ENCODE measurements around the gene IL23R. TPM values are rescaled to one million over a fixed set of nuclear protein-coding genes. Genes with fewer than 3 reads are reported as not detected.

IL23R gene
- total RNA-seq, 1 experiment from 2014 or later = not detected

DNA sequence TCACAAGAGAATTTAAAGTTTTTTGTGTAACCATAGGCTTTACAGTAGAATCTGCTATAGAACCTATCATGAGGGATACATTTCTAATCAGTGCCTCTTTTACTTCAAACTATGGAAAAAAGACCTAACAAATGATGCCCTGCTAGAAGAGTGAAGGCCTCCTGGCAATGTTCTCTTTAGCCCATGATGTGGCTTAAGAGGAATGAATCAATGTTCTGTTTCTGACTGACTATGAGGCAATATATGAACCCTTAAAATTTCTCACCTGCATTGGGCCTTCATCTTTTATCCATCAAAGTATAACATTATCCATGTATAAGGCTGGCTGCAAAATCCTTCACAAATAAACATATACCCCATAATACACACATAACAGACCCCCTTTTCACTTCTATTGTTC, 75.8 kb downstream of the IL23R start:
- no TSS peak for BruUV-seq (replicated peaks)
- intact Hi-C loops (cut with micrococcal nuclease; ENCODE audit: unreplicated experiment) (no loop called here), in situ Hi-C loops (cut with HindIII; ENCODE audit: low pct_unique_long_range_greater_than_20kb, low sequenced_read_pairs) (no loop called here)
- TF ChIP-seq, protein P1, sequence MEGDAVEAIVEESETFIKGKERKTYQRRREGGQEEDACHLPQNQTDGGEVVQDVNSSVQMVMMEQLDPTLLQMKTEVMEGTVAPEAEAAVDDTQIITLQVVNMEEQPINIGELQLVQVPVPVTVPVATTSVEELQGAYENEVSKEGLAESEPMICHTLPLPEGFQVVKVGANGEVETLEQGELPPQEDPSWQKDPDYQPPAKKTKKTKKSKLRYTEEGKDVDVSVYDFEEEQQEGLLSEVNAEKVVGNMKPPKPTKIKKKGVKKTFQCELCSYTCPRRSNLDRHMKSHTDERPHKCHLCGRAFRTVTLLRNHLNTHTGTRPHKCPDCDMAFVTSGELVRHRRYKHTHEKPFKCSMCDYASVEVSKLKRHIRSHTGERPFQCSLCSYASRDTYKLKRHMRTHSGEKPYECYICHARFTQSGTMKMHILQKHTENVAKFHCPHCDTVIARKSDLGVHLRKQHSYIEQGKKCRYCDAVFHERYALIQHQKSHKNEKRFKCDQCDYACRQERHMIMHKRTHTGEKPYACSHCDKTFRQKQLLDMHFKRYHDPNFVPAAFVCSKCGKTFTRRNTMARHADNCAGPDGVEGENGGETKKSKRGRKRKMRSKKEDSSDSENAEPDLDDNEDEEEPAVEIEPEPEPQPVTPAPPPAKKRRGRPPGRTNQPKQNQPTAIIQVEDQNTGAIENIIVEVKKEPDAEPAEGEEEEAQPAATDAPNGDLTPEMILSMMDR (IDR thresholded peaks at IDR 0.05) = no peak
- TF ChIP-seq TCF7L2 (IDR thresholded peaks at IDR 0.05; ENCODE audit: low read depth, low read length) (no peak), SIN3A (IDR thresholded peaks at IDR 0.05; ENCODE audit: borderline replicate concordance, insufficient read depth, low read depth, low read length) (no peak), POLR2AphosphoS5 (IDR thresholded peaks at IDR 0.05; ENCODE audit: low read depth, low read length) (no peak)
- TF ChIP-seq, protein P2, sequence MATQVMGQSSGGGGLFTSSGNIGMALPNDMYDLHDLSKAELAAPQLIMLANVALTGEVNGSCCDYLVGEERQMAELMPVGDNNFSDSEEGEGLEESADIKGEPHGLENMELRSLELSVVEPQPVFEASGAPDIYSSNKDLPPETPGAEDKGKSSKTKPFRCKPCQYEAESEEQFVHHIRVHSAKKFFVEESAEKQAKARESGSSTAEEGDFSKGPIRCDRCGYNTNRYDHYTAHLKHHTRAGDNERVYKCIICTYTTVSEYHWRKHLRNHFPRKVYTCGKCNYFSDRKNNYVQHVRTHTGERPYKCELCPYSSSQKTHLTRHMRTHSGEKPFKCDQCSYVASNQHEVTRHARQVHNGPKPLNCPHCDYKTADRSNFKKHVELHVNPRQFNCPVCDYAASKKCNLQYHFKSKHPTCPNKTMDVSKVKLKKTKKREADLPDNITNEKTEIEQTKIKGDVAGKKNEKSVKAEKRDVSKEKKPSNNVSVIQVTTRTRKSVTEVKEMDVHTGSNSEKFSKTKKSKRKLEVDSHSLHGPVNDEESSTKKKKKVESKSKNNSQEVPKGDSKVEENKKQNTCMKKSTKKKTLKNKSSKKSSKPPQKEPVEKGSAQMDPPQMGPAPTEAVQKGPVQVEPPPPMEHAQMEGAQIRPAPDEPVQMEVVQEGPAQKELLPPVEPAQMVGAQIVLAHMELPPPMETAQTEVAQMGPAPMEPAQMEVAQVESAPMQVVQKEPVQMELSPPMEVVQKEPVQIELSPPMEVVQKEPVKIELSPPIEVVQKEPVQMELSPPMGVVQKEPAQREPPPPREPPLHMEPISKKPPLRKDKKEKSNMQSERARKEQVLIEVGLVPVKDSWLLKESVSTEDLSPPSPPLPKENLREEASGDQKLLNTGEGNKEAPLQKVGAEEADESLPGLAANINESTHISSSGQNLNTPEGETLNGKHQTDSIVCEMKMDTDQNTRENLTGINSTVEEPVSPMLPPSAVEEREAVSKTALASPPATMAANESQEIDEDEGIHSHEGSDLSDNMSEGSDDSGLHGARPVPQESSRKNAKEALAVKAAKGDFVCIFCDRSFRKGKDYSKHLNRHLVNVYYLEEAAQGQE (IDR thresholded peaks at IDR 0.05; ENCODE audit: insufficient read depth in 1 of 2, low read depth in 2 of 2, low read length in 1 of 2) = no peak
- no peaks in the 10 kb centered on the region for H3K4me1 ChIP-seq (ENCODE audit: control insufficient read depth, insufficient read depth, low read length)
- no peak overlapping the region for H3K27ac ChIP-seq (ENCODE audit: low read length)
- H3K4me3 ChIP-seq (ENCODE audit: low read depth in 2 of 2, low read length in 2 of 2) = no peak overlapping the region
- H3K36me3 ChIP-seq (ENCODE audit: control insufficient read depth, insufficient read depth, low read length) = no peaks in the 10 kb centered on the region
- no peaks in the 10 kb centered on the region for H3K9me3 ChIP-seq (ENCODE audit: control insufficient read depth, insufficient read depth, low read depth, low read length)
- no peak for ATAC-seq
- no peak for DNase-seq (ENCODE audit: low read depth, low spot score)
- CTCF ChIA-PET = interaction anchor here (0.5 kb wide), 1 partner anchor 9 kb away, joined by 4 read pairs; no protein-coding TSS in a partner anchor
- POLR2A ChIA-PET = no interaction called here
- H3K27me3 ChIP-seq (ENCODE audit: control insufficient read depth, insufficient read depth, low read length) = 0 out of 2 replicates have a peak, but pooled peaks cover 2% of the 10 kb centered on the region

DNA sequence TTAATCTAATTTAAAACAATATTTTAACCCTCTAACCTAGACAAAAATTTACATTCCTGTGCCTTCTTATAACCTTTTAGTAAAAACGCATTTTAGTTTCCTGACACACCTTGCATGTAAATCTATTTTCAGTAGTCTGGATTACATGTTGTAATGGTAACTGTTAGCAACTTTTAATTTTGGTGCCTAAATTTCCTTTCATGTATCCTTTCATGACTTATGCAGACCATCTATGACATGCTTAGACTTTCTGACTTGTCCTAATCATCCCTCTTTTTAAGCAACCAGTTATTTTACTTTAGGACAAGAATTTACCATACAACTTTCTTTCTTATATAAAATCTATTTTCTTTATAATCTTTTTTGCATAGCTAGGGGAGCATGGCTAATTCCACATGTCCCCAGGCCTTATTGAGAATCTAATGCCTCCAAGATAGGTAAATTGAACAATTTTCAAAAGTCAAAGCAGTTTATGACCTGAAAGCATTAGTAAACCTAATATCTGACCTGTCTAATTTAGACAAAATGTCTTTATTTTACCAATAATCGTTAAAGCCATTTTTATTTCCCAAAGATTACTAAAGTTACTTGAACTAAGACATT, 83.9 kb downstream of the IL23R start:
- peaks cover 12% of the 10 kb centered on the region; the same call in 1 of the 2 replicates for H3K9me3 ChIP-seq (ENCODE audit: control insufficient read depth, insufficient read depth, low read depth, low read length)
- H3K27ac ChIP-seq (ENCODE audit: low read length) = no peak overlapping the region
- no peaks in the 10 kb centered on the region for H3K36me3 ChIP-seq (ENCODE audit: control insufficient read depth, insufficient read depth, low read length)
- POLR2A ChIA-PET = no interaction called here
- CTCF ChIA-PET = no interaction called here
- in situ Hi-C loops (cut with HindIII; ENCODE audit: low pct_unique_long_range_greater_than_20kb, low sequenced_read_pairs) (no loop called here), intact Hi-C loops (cut with micrococcal nuclease; ENCODE audit: unreplicated experiment) (no loop called here)
- BruUV-seq (replicated peaks) = no TSS peak
- no peak for ATAC-seq
- no peaks in the 10 kb centered on the region for H3K4me1 ChIP-seq (ENCODE audit: control insufficient read depth, insufficient read depth, low read length)
- DNase-seq (ENCODE audit: low read depth, low spot score) = no peak
- H3K4me3 ChIP-seq (ENCODE audit: low read depth in 2 of 2, low read length in 2 of 2) = no peak overlapping the region
- TF ChIP-seq POLR2AphosphoS5 (IDR thresholded peaks at IDR 0.05; ENCODE audit: low read depth, low read length) = no peak
- no peak for TF ChIP-seq TCF7L2 (IDR thresholded peaks at IDR 0.05; ENCODE audit: low read depth, low read length)
- TF ChIP-seq, protein P2 (IDR thresholded peaks at IDR 0.05; ENCODE audit: insufficient read depth in 1 of 2, low read depth in 2 of 2, low read length in 1 of 2) = no peak
- TF ChIP-seq, protein P1 (IDR thresholded peaks at IDR 0.05) = no peak
- no peak for TF ChIP-seq SIN3A (IDR thresholded peaks at IDR 0.05; ENCODE audit: borderline replicate concordance, insufficient read depth, low read depth, low read length)
- no peaks in the 10 kb centered on the region for H3K27me3 ChIP-seq (ENCODE audit: control insufficient read depth, insufficient read depth, low read length)
